ENCODE measurements around the gene NFKBIB. TPM values are rescaled to one million over a fixed set of nuclear protein-coding genes. Genes with fewer than 3 reads are reported as not detected.
A peak's percentile ranks its signal among the peaks of the same experiment; 100 is the strongest.

Gene NFKBIB
- total RNA-seq, 2 experiments from 2014 or later: 56.5 to 57.9 TPM

DNA sequence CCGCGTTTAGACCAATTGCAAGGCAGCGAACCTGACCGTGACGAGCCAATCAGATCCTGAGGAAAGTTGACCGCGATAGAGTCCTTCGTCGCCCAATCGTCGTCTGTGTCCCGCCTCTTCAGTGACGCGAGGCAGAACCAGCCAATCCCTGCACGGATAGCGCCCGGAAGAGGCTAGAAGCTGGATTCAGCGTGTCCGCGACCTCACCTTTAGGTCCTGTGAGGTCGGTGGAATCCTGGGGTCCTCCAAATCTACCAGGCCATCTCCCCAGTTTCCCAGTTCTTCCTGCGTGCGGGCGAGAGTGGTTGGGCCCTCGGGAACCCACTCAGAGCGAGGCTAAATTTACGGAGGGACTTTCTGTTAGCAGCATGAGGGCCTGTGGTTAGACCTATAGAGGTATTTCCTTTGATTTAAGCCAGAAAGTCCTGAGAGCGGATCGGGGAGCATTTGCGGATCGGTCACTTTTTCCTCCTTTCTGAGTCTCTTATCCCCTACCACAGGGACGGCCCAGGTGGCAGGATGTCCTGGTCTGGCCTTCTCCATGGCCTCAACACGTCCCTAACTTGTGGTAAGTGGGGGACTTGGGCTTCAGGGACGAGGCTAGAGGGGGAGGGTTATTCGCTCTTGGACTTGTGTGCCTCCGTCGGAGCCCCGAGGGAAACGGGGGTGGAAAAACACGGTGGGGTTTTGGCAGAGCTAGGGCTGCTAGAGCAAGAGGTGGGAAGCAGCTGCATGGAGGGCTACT is 31.2 kb downstream of the NFKBIB start, which contains the start of gene MRPS12:
MRPS12 (plus strand) TSS at position 169 of the 745 bp plus-strand sequence; CDS start at position 520, 351 bp downstream.
- Mint-ChIP-seq H3K4me3 (peak within 1 kb of the TSS; percentile 99), H3K4me1 (ENCODE audit: low read depth) (peaks cover 31% of the 10 kb centered on the region), H3K27me3 (no peaks in the 10 kb centered on the region), H3K9me3 (peaks cover 7% of the 10 kb centered on the region), H3K27ac (peak within 1 kb of the TSS; percentile 98), H3K36me3 (ENCODE audit: low read depth) (peaks cover 52% of the 10 kb centered on the region)
- intact Hi-C loops (cut with micrococcal nuclease): loop anchor here (5.0 to 10.0 kb wide), 2 partner anchors 79 to 196 kb away; no protein-coding TSS in a partner anchor
- POLR2A ChIA-PET: interaction anchor here (0.5 to 1.6 kb wide), 8 partner anchors 14 to 1639 kb away, joined by 3 to 7 read pairs (median 3); partner anchors contain the start of gene NFKBIB
- CTCF ChIA-PET: interaction anchor here (0.6 to 3.6 kb wide), 60 partner anchors 9 to 557 kb away, joined by 3 to 27 read pairs (median 4); partner anchors contain the start of genes ACTN4, ECH1, EIF3K and FAM98C
- ATAC-seq: peak; percentile 94
- TF ChIP-seq, protein P1, sequence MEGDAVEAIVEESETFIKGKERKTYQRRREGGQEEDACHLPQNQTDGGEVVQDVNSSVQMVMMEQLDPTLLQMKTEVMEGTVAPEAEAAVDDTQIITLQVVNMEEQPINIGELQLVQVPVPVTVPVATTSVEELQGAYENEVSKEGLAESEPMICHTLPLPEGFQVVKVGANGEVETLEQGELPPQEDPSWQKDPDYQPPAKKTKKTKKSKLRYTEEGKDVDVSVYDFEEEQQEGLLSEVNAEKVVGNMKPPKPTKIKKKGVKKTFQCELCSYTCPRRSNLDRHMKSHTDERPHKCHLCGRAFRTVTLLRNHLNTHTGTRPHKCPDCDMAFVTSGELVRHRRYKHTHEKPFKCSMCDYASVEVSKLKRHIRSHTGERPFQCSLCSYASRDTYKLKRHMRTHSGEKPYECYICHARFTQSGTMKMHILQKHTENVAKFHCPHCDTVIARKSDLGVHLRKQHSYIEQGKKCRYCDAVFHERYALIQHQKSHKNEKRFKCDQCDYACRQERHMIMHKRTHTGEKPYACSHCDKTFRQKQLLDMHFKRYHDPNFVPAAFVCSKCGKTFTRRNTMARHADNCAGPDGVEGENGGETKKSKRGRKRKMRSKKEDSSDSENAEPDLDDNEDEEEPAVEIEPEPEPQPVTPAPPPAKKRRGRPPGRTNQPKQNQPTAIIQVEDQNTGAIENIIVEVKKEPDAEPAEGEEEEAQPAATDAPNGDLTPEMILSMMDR (IDR thresholded peaks at IDR 0.05): no peak
- peak; percentile 99 for DNase-seq

DNA sequence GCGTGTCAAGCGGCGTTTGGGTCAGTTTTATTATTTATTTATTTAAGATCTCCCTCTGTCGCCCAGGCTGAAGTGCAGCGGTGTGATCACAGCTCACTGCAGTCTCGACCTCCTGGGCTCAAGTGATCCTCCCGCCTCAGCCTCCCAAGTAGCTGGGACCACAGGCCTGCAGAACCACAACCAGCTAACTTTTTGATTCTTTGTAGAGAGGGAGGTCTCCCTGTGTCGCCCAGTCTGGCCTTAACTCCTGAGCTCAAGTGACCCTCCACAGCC is 31.7 kb downstream of the NFKBIB start:
- POLR2A ChIA-PET: interaction anchor here (0.5 to 1.6 kb wide), 6 partner anchors 13 to 1638 kb away, joined by 3 to 7 read pairs (median 3); partner anchors contain the start of gene NFKBIB
- peaks cover 31% of the 10 kb centered on the region for H3K4me1 Mint-ChIP-seq (ENCODE audit: low read depth)
- intact Hi-C loops (cut with micrococcal nuclease): loop anchor here (5.0 to 10.0 kb wide), 2 partner anchors 79 to 197 kb away; no protein-coding TSS in a partner anchor
- ATAC-seq (no peak), DNase-seq (no peak)
- CTCF ChIA-PET: interaction anchor here (0.8 to 3.6 kb wide), 14 partner anchors 21 to 529 kb away, joined by 3 to 27 read pairs (median 6); partner anchors contain the start of genes FAM98C, NFKBIB, RINL and SIRT2
- H3K4me3 Mint-ChIP-seq: peak overlapping the region; percentile 99
- TF ChIP-seq, protein P1 (IDR thresholded peaks at IDR 0.05): no peak
- H3K27ac Mint-ChIP-seq: peak overlapping the region; percentile 98
- no peaks in the 10 kb centered on the region for H3K27me3 Mint-ChIP-seq
- peaks cover 55% of the 10 kb centered on the region for H3K36me3 Mint-ChIP-seq (ENCODE audit: low read depth)
- peaks cover 7% of the 10 kb centered on the region for H3K9me3 Mint-ChIP-seq

DNA sequence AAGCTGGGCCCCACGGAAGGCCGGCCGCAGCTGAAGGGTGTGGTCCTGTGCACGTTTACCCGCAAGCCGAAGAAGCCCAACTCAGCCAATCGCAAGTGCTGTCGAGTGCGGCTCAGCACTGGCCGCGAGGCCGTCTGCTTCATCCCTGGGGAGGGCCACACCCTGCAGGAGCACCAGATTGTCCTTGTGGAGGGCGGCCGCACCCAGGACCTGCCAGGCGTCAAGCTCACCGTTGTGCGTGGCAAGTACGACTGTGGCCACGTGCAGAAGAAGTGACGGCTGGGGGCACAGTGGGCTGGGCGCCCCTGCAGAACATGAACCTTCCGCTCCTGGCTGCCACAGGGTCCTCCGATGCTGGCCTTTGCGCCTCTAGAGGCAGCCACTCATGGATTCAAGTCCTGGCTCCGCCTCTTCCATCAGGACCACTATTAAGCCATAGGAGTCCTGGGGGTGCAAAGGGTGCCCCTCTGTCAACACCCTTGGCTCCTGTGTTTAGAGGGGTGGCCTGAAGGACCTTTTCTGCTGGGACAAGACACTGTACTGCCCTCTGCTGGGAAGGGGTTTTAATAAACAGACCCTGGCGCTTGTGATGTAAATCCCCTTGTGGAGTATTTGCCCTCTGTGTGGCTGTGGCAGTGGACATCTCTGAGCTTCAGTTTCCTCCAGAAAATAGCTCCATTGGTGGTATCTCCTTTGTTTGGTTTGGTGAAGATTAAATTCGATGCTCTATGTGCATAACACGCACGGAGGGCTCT is 32.8 kb downstream of the NFKBIB start:
- Mint-ChIP-seq H3K4me3 (peak overlapping the region; percentile 99), H3K36me3 (ENCODE audit: low read depth) (peaks cover 54% of the 10 kb centered on the region), H3K4me1 (ENCODE audit: low read depth) (peaks cover 31% of the 10 kb centered on the region), H3K27ac (peak overlapping the region; percentile 42), H3K9me3 (peaks cover 7% of the 10 kb centered on the region), H3K27me3 (no peaks in the 10 kb centered on the region)
- DNase-seq: peak; percentile 63
- POLR2A ChIA-PET: interaction anchor here (1.6 kb wide), 1 partner anchor 32 kb away, joined by 7 read pairs; the partner anchor contains the start of gene NFKBIB
- CTCF ChIA-PET: interaction anchor here (0.7 to 3.6 kb wide), 12 partner anchors 20 to 542 kb away, joined by 3 to 27 read pairs (median 4); partner anchors contain the start of genes FAM98C and NFKBIB
- intact Hi-C loops (cut with micrococcal nuclease): loop anchor here (5.0 to 10.0 kb wide), 2 partner anchors 80 to 198 kb away; no protein-coding TSS in a partner anchor
- ATAC-seq: no peak
- TF ChIP-seq, protein P1 (IDR thresholded peaks at IDR 0.05): peak; percentile 47

DNA sequence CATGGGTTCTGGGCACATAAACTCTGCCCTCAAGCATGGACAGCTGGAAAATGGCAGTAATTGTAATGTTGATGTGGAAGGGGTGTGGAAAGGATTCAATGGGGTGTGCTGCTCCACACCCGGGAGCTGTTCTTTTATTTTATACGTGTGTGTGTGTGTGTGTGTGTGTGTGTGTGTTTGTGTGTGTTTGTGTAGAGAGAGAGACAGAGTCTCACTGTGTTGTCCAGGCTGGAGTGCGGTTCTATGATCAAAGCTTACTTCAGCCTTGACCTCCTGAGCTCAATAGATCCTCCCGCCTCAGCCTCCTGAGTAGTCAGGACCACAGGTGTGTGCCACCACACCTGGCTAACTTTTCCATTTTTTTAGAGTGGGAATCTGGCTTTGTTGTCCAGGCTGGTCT is 33.8 kb downstream of the NFKBIB start:
- POLR2A ChIA-PET: no interaction called here
- CTCF ChIA-PET: interaction anchor here (0.7 to 3.6 kb wide), 9 partner anchors 19 to 543 kb away, joined by 3 to 27 read pairs (median 3); partner anchors contain the start of gene FAM98C
- DNase-seq (no peak), ATAC-seq (no peak)
- H3K4me1 Mint-ChIP-seq (ENCODE audit: low read depth): peaks cover 26% of the 10 kb centered on the region
- peaks cover 7% of the 10 kb centered on the region for H3K9me3 Mint-ChIP-seq
- TF ChIP-seq, protein P1 (IDR thresholded peaks at IDR 0.05): no peak
- intact Hi-C loops (cut with micrococcal nuclease): loop anchor here (5.0 to 10.0 kb wide), 2 partner anchors 81 to 199 kb away; no protein-coding TSS in a partner anchor
- no peaks in the 10 kb centered on the region for H3K27me3 Mint-ChIP-seq
- no peak overlapping the region for H3K27ac Mint-ChIP-seq
- peaks cover 48% of the 10 kb centered on the region for H3K36me3 Mint-ChIP-seq (ENCODE audit: low read depth)
- H3K4me3 Mint-ChIP-seq: no peak overlapping the region
